EL (cell line): ENCODE data around the gene AHDC1.
A peak's percentile ranks its signal among the peaks of the same experiment; 100 is the strongest.
"Not testable (repeated sequence)": the region's sequence is repeated elsewhere in the genome, so short reads cannot be mapped to it uniquely, and the experiment has no call there.

Experiments
- DNase-seq: peaks from one replicate; pipeline ENCODE4 v3.0.0-alpha.2; 2016

AHDC1 gene

DNA sequence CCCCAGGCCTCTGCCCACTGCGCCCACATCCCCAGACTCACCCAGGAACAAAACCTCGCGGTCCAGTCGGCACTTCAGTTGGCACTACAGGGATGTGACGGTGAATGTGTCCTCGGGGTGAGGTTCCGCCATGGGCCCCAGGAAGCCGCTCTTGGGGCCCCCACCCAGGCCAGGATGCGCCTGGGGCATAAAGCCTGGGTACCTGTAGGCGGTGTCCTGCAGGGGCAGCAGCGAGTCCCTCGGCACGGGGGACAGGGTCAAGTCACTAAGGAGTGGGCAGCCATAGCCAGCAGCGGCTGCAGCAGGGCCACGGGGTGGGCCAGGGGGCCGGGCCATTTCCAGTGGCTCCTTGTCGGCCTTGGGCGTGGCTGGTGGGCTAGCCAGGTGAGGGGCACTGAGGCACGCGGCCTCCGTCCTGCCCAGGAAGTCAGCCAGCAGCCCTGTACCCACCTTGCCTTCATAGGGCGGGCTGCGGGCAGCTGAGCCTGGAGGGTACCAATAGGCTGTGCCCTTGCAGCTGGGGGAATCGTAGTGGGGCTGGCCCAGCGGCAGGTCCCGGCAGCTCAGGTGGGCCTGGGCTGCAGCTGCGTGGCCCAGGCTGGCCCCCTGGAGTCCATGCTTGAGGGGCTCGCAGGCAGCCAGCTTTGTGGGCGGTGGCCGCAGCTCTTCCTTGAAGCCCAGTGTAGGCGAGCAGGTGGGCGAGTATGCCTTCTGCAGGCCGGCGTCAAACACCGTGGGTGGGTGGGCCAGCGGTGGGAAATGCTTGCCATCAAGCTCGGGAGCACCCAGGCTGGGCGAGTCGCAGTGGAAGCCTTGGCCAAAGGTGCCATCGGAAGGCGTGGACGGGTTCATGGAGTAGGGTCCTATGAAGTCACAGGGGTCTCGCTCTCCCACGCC is 56.5 kb downstream of the AHDC1 start:
- no peak for DNase-seq

DNA sequence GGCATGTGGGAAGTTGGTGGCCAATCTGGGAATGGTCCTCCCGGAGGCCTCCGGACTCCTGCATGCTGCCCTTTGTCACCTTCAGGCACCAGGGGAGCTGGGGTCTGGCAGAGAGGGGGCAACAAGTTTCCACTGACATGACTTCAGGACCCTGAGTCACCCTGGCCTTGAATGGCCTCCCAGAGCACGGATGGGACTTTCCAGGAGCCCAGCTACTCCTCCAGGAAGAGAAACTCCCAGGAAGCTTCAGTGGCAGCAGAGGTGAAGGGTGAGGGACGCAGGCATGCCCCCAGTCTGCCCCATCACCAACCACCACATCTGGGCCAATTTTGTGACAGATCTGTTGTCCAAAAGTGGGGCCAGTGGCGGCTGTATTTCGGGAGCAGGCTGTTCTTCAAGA is 58.1 kb downstream of the AHDC1 start:
- DNase-seq = peak; percentile 43

DNA sequence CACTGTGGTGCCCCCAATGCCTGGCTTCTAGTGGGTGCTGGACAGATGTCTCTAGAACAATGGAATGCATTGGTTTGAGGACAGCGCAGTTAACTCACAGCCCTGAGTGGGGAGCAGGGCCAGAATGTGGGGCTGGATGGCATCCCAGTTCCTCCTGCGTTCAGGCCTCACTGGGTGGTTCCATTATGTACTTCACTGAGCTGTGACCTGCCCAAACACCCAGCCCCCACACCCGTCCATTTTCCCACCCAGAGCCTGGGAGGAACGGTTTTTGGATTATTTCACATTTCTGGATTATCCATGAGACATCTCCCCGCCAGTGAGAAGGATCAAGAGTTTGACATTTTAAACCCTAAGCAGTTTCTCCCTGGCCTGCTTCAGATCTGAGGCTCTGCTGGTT is 58.7 kb downstream of the AHDC1 start:
- DNase-seq = peak; percentile 52

DNA sequence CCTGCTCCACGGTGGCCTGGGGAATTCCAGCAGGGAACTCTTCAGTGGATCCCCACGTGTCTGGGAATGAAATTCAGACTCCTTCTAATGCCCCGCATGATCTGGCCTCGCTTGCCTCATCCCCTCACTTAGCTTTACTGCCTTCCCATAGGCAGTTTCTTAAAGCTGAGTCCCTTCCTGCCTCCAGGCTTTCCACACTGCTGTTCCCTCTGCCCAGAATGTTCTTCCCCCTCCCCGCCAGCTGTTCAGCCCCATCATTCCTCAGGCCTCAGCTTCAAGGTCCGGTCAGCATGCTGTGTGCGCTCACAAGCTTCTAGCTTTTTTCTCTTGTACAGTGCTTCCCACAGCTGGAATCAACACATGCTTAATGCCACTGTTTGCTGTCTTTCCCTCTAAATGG is 59.1 kb downstream of the AHDC1 start:
- no peak for DNase-seq

DNA sequence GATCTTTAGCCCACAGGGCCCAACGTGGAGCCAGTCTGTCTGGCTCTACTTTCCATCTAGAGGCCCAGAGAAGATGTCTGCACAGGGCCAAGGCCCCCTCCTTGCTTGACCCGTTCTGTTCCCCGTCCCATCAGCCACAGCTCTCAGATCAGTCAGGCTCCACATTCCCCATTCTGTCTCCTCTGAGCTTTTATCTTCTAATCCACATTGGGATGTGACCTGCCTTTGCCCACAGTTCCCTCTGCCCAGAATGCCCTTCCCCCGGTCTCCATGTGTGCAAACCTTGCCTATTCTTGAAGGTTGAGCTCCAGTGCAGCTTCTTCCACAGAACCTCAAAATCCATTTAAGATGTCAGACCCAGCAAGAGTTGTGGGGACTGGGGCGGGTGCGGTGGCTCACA is 60.7 kb downstream of the AHDC1 start:
- no peak for DNase-seq

DNA sequence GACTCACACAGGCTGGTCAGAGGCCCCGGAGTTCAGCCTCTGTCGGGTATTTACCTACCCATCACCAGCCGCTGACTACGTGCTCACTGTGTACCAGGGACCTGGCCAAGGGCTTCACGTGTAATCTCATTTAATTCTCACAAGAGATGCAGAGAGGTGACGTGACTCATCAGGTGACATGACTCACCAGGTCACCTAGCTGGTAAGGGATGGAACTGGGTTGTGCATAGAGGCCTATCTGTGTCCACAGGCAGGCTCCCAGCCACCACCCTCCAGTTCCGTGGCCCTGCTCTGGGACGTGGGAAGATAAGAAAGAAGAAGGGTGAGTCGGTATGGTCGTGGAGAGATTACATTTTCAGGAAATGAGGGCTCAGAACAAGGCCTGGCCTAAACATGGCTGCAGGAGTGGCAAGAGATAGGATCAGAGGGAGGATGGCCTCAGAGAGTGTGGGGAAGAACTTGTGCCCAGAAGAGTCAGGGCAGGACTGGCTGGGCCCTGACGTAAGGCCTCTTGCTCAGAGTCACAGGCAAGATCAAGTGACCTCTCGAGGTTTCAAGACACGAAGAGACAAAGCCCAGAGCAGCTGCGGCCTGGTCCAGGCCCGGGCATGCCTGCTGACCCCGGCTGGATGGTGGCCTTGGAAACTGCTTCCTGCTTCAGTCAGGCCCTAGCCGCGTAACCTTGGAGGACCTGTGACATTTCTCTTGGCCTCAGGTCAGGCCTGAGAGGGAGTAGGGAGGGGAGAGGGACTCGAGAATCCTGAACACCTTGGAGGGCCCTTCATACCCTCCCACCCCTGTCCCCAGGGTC is 61.3 kb downstream of the AHDC1 start:
- peak; percentile 68 for DNase-seq

DNA sequence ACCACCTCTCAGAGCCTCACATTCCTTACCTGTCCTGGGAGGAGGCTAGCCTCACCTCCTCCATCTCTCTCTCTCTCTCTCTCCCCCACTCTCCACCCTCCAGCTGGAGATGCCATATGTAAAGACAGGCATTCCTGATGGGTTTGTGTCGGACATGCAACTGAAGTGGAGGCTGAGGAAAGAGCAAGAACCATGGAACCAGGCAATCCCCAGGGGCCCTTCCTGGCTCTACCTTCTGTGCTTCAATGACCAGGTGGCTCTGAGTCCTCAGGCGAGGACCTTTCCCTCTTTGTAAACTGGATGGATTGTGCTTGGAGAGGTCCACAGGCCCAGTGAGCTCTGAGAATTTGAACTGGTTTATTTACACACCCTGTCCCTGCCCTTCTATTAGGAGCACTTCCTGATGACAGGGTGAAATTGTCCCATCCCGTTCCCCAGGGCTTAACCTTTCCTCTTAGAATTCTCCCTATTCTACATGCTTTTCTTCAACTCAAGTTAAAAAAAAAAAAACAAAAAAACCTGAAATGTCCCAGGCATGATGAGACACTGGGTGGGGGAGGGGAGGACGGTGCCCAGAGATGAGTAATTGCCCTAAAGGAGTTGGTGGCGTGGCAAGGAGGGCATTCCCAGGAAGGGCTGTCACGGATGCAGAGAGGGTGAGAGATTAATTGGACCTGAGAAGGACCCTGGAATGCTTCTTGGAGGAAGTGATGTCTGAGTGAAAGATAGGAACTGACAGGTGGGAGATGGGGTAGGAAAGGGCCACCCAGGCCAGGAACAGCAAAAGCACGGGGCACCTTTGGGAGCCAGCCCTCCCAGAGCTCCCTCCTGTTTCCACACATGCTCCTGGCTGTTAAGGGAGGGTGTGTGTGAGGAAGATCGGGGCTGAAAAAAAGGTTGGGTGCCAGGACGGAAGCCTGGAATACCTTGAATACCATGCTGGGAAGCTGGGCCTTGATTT is 63.8 kb downstream of the AHDC1 start:
- peak; percentile 98 for DNase-seq

DNA sequence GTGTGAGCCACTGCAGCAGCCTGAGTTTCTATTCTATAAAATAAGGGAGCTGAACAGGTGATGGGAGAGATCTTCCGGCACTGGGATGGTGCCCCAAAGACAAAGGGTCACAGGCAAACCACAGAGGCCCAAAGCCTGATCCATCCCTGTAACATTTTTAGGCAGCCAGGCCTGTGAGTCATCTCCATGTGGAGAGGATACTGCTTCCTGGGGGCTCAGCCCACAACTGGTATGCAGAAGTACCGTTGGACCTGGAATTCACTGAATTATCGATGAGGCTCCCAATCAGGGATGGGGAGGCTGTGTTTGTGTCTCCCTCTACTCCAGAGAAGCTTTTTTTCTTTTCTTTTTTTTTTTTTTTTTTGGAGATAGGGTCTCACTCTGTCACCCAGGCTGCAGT is 65.2 kb downstream of the AHDC1 start:
- DNase-seq = peak; percentile 95

DNA sequence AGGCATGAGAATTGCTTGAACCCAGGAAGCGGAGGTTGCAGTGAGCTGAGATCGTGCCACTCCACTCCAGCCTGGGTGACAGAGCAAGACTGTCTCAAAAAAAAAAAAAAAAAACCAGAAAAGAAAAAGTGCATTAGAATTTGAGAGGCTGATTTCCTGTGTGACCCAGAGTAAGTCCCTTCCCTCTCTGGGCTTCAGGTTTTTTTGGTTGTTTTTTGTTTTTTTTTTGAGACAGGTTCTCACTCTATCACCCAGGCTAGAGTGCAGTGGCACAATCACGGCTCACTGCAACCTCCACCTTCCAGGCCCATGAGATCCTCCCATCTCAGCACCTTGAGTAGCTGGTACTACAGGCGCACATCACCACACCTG is 65.7 kb downstream of the AHDC1 start:
- not testable (repeated sequence) for DNase-seq

DNA sequence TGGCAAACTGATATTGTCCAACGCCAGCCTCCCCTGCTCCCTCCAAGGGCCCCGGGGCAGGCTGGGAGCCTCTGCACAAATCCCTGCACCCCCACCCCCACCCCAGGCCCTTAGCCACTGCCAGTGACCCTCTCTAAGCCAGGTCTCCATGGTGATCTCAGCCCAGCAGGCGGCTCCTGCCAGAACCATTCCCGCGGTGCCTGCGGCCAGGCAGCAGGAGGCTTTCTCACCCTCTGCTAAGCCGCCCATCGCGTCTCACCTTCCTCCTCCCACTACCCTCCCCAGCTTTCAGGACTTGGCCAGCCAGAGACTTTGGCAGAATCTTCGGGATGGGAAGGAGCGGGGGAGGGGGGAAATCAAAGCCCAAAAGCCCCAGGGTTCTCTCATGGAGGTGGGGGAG is 67.2 kb downstream of the AHDC1 start:
- peak; percentile 87 for DNase-seq

DNA sequence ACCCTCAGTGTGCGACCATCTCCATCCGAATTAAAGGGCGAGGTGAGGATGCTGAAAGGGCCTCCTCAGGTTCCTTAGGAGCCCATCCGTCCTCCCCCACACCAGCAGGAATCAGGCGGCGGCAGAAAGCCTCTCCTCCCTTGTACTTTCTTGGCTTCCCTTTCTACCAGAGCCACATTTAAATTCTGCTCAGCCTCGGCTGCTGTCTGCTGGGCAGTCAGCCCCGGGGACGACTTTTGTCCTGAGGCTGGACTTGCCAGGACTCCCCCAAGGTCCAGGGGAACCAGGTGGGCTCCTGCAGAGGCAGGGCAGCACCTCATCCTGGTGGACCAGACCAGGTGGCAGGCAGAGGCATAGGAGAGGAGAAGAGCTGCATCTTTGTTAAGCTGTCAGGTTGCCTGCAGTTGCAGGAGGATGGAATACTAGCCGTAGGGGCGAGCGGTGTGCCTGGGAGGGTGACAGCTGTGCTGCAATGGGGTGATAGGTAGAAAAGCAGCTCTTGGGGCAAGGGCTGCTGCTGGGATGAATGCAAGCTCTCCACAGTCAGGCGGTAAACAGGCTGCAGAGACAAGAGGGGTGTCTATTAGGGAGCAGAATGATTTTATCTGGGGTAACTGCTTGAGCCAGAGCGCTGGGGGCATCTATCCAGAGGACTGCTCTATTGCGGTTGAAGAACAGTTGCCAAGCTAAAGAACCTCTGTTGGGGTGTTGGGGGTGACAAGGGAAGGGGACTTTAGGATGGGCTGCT is 67.8 kb downstream of the AHDC1 start:
- DNase-seq = no peak

DNA sequence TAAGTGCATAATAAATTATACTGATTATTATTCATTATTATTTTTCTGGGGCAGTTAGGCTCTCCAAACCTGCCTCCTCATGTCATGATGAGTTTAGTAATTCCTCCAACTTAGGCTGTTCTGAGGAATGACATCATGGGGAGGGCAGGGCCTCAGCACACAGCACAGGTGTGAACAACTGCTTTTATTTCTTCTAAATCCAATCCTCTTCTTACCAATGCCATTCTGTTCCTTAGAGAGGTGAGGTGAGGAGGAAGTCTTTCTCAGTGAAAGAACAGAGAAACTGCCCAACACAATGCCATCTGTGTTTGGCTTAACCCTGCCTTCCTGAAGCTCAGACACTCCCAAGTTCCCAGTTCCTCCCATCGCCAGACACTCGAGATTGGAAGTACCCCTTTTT is 68.6 kb downstream of the AHDC1 start:
- DNase-seq = no peak

DNA sequence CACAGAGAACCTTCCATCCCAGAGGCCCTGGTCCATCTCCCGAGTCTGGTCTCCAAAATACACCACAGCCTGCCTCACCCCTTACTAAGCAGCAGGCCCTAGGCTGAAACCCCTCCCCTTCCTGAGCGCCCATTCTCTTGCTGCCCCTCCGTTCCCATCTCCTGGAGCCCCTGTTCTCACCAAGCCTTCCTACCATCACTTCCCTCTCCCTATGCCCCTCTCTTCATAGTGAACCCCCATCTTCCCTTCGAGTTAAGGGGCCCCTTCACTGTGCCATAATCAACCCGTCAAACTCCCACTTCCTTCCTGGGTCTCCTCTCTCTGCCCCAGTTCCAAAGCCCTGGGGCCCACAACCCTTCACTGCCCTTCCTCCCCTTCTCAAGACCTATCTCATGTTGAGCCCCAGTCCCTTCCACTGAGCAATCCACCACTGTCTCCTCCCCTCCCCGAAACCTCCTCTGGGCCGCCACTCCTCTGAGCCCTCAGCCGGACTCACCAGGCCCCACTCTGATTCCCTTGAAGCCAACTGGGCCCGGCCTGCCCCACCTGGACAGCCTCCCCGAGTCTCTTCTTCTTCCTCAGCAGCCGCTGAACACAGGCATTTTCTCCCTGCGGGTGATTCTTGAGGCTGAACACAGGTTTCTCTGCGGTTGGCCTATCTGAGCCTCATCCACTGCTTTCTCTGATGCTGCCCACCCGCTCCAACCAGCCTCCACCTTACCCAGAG is 71.8 kb downstream of the AHDC1 start:
- no peak for DNase-seq

DNA sequence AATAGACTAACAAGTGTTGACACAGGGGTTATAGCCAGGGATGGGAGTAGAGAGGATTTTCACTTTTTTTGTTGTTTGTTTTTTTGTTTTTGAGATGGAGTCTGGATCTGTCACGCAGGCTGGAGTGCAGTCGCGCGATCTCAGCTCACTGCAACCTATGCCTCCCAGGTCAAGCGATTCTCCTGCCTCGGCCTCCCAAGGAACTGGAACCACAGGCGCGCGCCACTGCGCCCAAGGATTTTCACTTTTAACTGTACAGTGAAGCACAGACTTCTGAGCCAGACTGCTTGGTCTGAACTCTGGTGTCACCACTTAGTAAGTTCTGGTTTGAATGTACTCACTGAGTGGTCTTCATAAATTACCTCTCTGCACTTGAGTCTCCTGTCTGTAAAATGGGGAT is 73.8 kb downstream of the AHDC1 start:
- DNase-seq = no peak

DNA sequence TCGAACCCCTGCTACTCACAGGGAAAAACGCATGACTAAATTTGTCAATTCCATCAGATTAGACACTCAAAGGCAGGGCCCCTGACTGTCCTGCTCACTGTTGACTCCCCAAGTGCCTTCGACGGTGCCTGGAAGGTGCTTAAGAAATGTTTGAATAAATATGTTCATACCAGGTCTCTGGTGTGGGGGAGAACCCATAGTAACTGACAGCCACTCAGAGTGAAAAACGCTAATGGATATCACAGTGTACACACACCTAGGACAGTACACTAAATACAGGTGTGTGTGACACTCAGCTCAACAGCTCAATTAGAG is 74.3 kb downstream of the AHDC1 start:
- no peak for DNase-seq

DNA sequence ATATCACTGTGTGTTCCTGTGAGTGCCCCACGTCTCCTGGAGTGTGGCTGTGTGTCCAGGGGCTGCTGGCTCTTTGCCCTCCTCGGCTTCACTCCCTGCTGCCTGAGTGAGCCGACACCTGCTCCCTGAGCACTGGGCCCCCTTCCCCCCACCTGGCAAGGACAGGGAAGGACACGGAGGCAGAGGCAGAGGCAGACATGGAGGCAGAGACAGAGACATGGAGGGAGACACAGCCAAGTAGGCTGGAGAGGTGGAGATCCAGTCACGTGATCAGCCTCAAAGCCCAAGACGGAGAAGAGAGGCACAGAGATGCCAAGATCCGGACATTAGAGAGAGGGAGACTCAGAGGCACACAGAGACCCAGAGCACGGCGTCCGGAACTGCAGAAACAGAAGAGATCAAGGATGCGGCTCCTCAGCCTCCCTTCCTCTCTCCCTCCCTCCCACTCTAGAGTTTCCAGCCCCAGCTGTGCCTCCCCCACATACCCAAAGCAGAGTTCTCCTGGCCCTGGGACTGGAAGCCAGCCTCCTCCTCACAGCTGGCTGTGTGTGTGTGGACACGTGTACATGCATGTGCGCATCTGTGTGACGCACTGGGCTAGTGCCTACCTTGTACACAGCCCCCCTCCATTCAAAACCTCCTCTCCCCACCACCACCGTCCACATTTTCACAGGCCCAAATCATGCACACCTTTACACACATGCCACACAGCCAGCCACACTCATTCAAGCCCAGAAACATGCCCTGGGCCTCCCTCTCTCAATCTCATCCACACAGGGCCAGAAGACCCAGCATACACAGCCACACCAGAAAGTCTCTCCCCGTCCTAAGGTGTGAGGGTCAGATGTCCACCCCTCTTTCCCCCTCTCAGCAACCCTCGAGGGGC is 74.9 kb downstream of the AHDC1 start:
- DNase-seq = peak; percentile 46

DNA sequence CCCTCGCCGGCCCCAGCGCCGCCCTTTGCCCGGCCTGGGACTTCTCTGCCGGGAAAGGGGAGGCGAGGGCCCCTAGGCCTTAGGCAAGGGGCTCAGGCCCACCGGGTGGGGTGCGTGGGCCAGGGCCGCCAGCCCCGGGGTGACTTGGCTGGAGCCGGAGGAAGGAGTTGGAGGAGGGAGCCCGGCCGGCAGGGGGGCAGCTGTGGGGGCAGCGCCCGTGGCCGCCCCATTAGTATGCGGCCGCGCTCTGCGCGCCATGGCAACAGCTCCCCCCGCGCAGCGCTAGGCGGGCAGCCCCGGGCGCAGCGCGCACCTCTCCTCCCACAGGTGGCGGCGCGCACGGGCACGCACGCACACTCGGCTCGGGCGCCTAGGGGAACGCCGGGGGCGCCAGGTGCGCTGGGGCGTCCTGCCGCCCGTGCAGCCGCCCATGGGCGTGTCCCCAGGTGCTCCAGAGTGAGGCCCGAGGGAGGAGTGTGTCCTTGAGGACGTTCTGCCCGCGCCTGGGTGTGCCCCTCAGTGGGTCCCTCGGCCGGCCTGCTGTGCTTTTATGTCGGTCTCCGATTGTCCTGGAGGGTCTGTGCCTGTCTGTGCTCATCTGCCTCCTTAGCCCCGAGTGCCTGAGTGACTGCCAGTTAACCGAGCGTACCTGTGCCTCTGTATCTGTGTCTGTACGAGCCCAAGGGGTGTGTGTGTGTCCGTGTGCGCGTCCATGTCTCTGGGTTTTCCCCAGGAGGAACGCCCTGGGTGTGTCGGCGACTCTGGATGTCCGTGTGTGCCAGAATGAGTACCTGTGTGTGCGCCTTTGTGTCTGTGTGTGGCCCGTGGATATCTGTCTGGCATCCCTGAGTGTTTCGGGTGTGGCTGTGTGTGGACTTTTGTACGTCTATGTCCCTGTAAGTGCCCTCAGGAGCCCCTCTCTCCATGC is 75.8 kb downstream of the AHDC1 start:
- no peak for DNase-seq

DNA sequence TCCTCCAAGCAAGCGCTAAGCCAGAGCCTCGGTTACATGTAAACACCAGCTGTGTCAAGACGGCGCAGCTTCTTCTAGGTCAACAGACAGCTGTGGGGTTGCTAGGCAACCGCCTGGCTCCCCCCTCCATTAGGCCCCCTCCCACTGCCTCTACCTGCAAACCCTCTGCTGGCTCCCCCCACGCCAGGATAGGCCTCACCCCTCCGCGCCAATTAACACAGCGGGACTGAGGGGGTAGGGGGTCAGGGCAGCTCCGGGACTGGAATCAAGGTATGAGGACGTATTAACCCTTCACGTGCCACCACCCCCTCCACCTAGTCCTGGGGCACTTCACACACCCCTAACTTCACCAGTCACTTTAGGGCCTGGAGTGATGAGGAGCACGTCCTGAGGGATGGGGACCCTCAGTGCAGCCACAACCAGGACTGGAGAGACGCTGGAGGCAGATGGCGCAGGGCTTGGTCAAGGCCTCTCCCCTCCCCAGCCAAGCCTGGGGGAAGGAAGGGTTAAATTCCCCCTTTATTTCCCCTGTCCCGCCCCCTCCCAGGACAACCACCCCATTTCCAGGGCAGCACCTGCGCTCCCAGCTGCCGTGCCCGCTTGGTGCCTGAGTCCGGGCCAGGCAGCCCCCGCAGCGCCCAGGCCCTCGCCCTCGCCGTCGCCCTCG is 76.6 kb downstream of the AHDC1 start:
- no peak for DNase-seq
